Measurements from ENCODE around the gene PYDC1. TPM values are rescaled to one million over a fixed set of nuclear protein-coding genes. Genes with fewer than 3 reads are reported as not detected.

PYDC1 gene
- not detected in 2 replicates for total RNA-seq (2013; cell fraction: nucleolus; rRNA removed)
- total RNA-seq (2014; rRNA removed) (not detected in 2 replicates), total RNA-seq (2014; rRNA removed; fragmentation: Illumina TruSeq; extraction: Trizol) (not detected in 2 replicates), total RNA-seq (2021) (not detected in 2 replicates), polyA plus RNA-seq (2011; rRNA removed) (not detected in 2 replicates), polyA plus RNA-seq (2014; fragmentation: Illumina TruSeq; extraction: Trizol) (not detected in 2 replicates), polyA plus RNA-seq (2014; fragmentation: Nextera tagmentation; extraction: Ambion mirVana) (not detected), polyA plus RNA-seq (2014; rRNA removed) (not detected in 2 replicates), polyA plus RNA-seq (2016; fragmentation: Nextera tagmentation; extraction: Ambion mirVana) (not detected), polyA minus RNA-seq (2011; rRNA and poly(A)+ RNA removed) (not detected in 2 replicates), Bru-seq, nascent RNA (not detected), BruChase-seq, experiment 1, labeled RNA remaining after a 6-hour chase (not detected), BruChase-seq, experiment 2, labeled RNA remaining after a 2-hour chase (not detected)
- not detected for polyA plus RNA-seq (2011; ENCODE audit: low read depth)
- not detected in 2 replicates for polyA plus RNA-seq (2011; cell fraction: cytosol; rRNA removed)
- polyA plus RNA-seq (2011; cell fraction: nucleus; rRNA removed), result not detected in 2 replicates
- not detected in 2 replicates for polyA plus RNA-seq (2012)
- not detected in 2 replicates for polyA minus RNA-seq (2011; cell fraction: cytosol; rRNA and poly(A)+ RNA removed)
- not detected in 2 replicates for polyA minus RNA-seq (2011; cell fraction: nucleus; rRNA and poly(A)+ RNA removed)
- long read RNA-seq, experiment 1, result 0 reads
- long read RNA-seq, experiment 2, result 0 reads

DNA sequence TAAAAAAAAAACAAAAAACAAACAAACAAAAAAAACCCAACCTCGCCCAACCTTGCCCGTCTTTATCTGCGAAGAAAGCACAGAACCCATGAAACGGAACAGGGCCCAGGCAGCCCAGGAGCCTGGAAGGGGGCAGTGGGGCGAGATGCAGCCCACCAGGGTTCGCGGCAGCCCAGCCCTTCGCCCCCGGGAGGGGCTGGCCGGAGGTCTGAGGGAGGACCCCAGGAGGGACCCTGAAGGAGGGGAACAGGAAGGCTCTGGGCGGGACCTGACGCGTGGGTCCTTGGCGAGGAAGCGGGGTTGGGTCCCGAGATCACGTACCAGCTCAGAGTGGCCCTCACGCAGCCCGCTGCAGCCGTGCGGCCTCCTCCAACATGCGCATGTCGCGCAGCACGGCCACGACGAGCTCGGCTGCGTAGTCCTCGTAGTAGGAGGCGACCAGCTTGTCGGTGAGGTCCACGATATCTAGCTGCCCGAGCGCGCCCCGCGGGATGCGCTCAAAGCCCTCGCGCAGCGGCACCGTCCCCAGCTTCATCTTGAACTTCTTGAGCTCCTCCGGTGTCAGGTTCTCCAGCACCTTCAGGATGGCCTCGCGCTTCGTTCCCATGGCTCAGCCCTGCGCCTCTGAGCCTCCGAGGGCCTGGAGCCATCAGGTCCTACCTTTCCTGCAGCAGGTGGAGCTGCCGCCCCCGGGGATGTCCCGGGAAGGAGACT, at the start of gene PYDC1:
TSS of gene PYDC1 (minus strand) at position 714 of the 714 bp plus-strand sequence. CDS start at position 607, 107 bp downstream.
- no peaks in the 10 kb centered on the region for H3K79me2 ChIP-seq (ENCODE audit: control insufficient read depth, insufficient read depth, low read length)
- intact Hi-C loops (cut with micrococcal nuclease; ENCODE audit: unreplicated experiment) (no loop called here), in situ Hi-C loops (cut with MboI) (no loop called here)
- peaks cover 14 to 18% of the 10 kb centered on the region in 2 experiments for H3K27me3 ChIP-seq (replicated peaks in 1 of 2; ENCODE audit: control insufficient read depth in 2 of 2, insufficient read depth in 2 of 2, low read length in 1 of 2)
- no peak within 1 kb of the TSS for H2AFZ ChIP-seq (ENCODE audit: control insufficient read depth, low read depth, low read length)
- RAD21 ChIA-PET (ENCODE audit: unreplicated experiment), result interaction anchor here (1.0 to 1.4 kb wide), 2 partner anchors 166 to 169 kb away, joined by 3 to 4 read pairs; no protein-coding TSS in a partner anchor
- WGBS (ENCODE audit: insufficient coverage, insufficient replicate concordance, low lambda C conversion rate, missing lambda C conversion rate), result 7% methylated on average over 46 of the region's 52 CpGs
- DNase-seq (ENCODE audit: low read depth, low spot score) (no peak), FAIRE-seq (no peak), ATAC-seq (peak; percentile 11; the same call in 1 of the 3 replicates)
- H3K9me3 ChIP-seq (replicated peaks; ENCODE audit: control insufficient read depth, insufficient read depth, low read length), result no peaks in the 10 kb centered on the region
- H3K36me3 ChIP-seq (ENCODE audit: control insufficient read depth in 2 of 2, insufficient read depth in 2 of 2, low read length in 1 of 2), result no peaks in the 10 kb centered on the region
- peaks cover 14% of the 10 kb centered on the region for H3K4me1 ChIP-seq (ENCODE audit: control insufficient read depth, insufficient read depth, low read length)
- no peaks in the 10 kb centered on the region for H4K20me1 ChIP-seq (ENCODE audit: control insufficient read depth, insufficient read depth)
- no peak within 1 kb of the TSS for H3K27ac ChIP-seq (ENCODE audit: control insufficient read depth, insufficient read depth)
- H3K9ac ChIP-seq (ENCODE audit: control insufficient read depth, insufficient read depth, low read length), result no peak within 1 kb of the TSS
- BruUV-seq (replicated peaks), result no TSS peak
- no peak within 1 kb of the TSS for H3K4me3 ChIP-seq
- CTCF ChIA-PET, result interaction anchor here (0.7 to 0.8 kb wide), 2 partner anchors 37 to 72 kb away, joined by 3 to 4 read pairs; partner anchors contain the start of gene FUS
- POLR2A ChIA-PET, result no interaction called here
- peak within 1 kb of the TSS; percentile 64 for H3K4me2 ChIP-seq (ENCODE audit: control insufficient read depth, insufficient read depth)
- SMC1A ChIA-PET (ENCODE audit: uncharacterized antibody, unreplicated experiment), result interaction anchor here (1.2 to 1.3 kb wide), 3 partner anchors 13 to 166 kb away, joined by 3 to 4 read pairs (median 3); no protein-coding TSS in a partner anchor
- TF ChIP-seq POU2F2 (IDR thresholded peaks at IDR 0.05; ENCODE audit: borderline replicate concordance, low read depth, low read length) (no peak), SMAD5 (IDR thresholded peaks at IDR 0.05; ENCODE audit: low read depth) (no peak), EGR1 (IDR thresholded peaks at IDR 0.05; ENCODE audit: borderline replicate concordance in 1 of 2, low read depth in 2 of 2, low read length in 2 of 2) (no peak), IRF3 (IDR thresholded peaks at IDR 0.05) (no peak), YY1 (IDR thresholded peaks at IDR 0.05; ENCODE audit: low read depth, low read length) (no peak), BHLHE40 (IDR thresholded peaks at IDR 0.05; ENCODE audit: borderline replicate concordance in 1 of 2, low read depth in 2 of 2, low read length in 1 of 2) (no peak), TCF3 (IDR thresholded peaks at IDR 0.05; ENCODE audit: borderline replicate concordance, insufficient read depth, low read depth, low read length) (no peak), RUNX3 (IDR thresholded peaks at IDR 0.05; ENCODE audit: low read length) (no peak), SIX5 (IDR thresholded peaks at IDR 0.05; ENCODE audit: low read depth, low read length, severe bottlenecking) (no peak), ZNF384 (IDR thresholded peaks at IDR 0.05; ENCODE audit: borderline replicate concordance, low read depth, low read length) (no peak), ATF2 (IDR thresholded peaks at IDR 0.05; ENCODE audit: low read length) (no peak)
- TF ChIP-seq, protein P1, sequence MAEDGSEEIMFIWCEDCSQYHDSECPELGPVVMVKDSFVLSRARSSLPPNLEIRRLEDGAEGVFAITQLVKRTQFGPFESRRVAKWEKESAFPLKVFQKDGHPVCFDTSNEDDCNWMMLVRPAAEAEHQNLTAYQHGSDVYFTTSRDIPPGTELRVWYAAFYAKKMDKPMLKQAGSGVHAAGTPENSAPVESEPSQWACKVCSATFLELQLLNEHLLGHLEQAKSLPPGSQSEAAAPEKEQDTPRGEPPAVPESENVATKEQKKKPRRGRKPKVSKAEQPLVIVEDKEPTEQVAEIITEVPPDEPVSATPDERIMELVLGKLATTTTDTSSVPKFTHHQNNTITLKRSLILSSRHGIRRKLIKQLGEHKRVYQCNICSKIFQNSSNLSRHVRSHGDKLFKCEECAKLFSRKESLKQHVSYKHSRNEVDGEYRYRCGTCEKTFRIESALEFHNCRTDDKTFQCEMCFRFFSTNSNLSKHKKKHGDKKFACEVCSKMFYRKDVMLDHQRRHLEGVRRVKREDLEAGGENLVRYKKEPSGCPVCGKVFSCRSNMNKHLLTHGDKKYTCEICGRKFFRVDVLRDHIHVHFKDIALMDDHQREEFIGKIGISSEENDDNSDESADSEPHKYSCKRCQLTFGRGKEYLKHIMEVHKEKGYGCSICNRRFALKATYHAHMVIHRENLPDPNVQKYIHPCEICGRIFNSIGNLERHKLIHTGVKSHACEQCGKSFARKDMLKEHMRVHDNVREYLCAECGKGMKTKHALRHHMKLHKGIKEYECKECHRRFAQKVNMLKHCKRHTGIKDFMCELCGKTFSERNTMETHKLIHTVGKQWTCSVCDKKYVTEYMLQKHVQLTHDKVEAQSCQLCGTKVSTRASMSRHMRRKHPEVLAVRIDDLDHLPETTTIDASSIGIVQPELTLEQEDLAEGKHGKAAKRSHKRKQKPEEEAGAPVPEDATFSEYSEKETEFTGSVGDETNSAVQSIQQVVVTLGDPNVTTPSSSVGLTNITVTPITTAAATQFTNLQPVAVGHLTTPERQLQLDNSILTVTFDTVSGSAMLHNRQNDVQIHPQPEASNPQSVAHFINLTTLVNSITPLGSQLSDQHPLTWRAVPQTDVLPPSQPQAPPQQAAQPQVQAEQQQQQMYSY (CRISPR knock-in tag; IDR thresholded peaks at IDR 0.05), result no peak
- TF ChIP-seq, protein P2, sequence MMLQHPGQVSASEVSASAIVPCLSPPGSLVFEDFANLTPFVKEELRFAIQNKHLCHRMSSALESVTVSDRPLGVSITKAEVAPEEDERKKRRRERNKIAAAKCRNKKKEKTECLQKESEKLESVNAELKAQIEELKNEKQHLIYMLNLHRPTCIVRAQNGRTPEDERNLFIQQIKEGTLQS (IDR thresholded peaks at IDR 0.05; ENCODE audit: borderline replicate concordance, extremely low read depth, low read depth, low read length), result no peak

Data from GM12878 (cell line).